ENCODE results near the gene TNFAIP1.

Gene TNFAIP1

GRCh38 chr17:28372203-28372944, 36.8 kb downstream of the TNFAIP1 start:
- DNase-seq, result peak; percentile 60

GRCh38 chr17:28372945-28373274, 37.3 kb downstream of the TNFAIP1 start:
- DNase-seq, result no peak

- no peak for DNase-seq
Observed at GRCh38 chr17:28379814-28380801, 44.5 kb downstream of the TNFAIP1 start.

- peak; percentile 79 for DNase-seq
Observed at GRCh38 chr17:28381141-28381825, 45.7 kb downstream of the TNFAIP1 start.

- peak; percentile 91 for DNase-seq
Observed at GRCh38 chr17:28384281-28385036, 48.9 kb downstream of the TNFAIP1 start.

- DNase-seq, result peak; percentile 76
Observed at GRCh38 chr17:28385037-28385400, 49.5 kb downstream of the TNFAIP1 start.

- peak; percentile 61 for DNase-seq
Observed at GRCh38 chr17:28385406-28385805, 49.8 kb downstream of the TNFAIP1 start.

GRCh38 chr17:28386391-28386790, 50.8 kb downstream of the TNFAIP1 start:
- DNase-seq, result no peak

- DNase-seq, result no peak
Observed at GRCh38 chr17:28388106-28388505, 52.5 kb downstream of the TNFAIP1 start.

GRCh38 chr17:28390141-28390540, 54.6 kb downstream of the TNFAIP1 start:
- DNase-seq, result no peak

- no peak for DNase-seq
Observed at GRCh38 chr17:28390563-28390962, 55.0 kb downstream of the TNFAIP1 start.

- no peak for DNase-seq
Observed at GRCh38 chr17:28390984-28391383, 55.4 kb downstream of the TNFAIP1 start.

- DNase-seq, result no peak
Observed at GRCh38 chr17:28391401-28391800, 55.8 kb downstream of the TNFAIP1 start.

- no peak for DNase-seq
Observed at GRCh38 chr17:28392491-28392890, 56.9 kb downstream of the TNFAIP1 start.

GRCh38 chr17:28394337-28395116, 59.0 kb downstream of the TNFAIP1 start:
- no peak for DNase-seq

GRCh38 chr17:28395426-28395825, 59.9 kb downstream of the TNFAIP1 start:
- no peak for DNase-seq

GRCh38 chr17:28395968-28396367, 60.4 kb downstream of the TNFAIP1 start:
- DNase-seq, result no peak

Data from DMS53 (cell line).